HepG2 (cell line): ENCODE data around the gene PLP1. TPM values are rescaled to one million over a fixed set of nuclear protein-coding genes. Genes with fewer than 3 reads are reported as not detected.

Experiments used
- ATAC-seq: fragments of 200-7000 bp; cut with Tn5 transposase; 3 replicates; pipeline ENCODE4 v1.9.1; 2020; ENCODE audit warnings: mild to moderate bottlenecking, moderate library complexity
- BruUV-seq: library from RNA; stranded (reverse); fragments of 400-500 nt; replicated peaks from 2 replicates; lab custom pipeline; 2021; lab: Mats Ljungman, UMichigan
- CTCF ChIA-PET: fragments of 300-600 bp; formaldehyde crosslinking; extraction: SDS; loops from one replicate; lab custom pipeline; 2021; ENCODE audit warnings: low total read pairs, inconsistent platforms, low intra/inter-chr PET ratio; lab: Yijun Ruan, JAX
- POLR2A ChIA-PET: fragments of 350-600 bp; sonication (Branson Sonifier 250); formaldehyde crosslinking; loops from one replicate; lab custom pipeline; 2020; ENCODE audit warnings: antibody characterized with exemption, inconsistent platforms; lab: Yijun Ruan, JAX
- DNase-seq: peaks from one replicate; pipeline ENCODE4 v3.0.0-alpha.2; 2015; ENCODE audit warnings: low spot score
- FAIRE-seq: peaks from 3 replicates; lab custom pipeline; 2011; peaks lifted over from hg19 to GRCh38; lab: Jason Lieb, UNC
- H2AFZ ChIP-seq: one replicate; pipeline ENCODE4 v1.6.1; 2011; ENCODE audit warnings: low read length, inconsistent platforms
- H3K27ac ChIP-seq: fragments of 300-600 bp; 3 replicates; pipeline ENCODE4 v1.8.0; 2011; ENCODE audit warnings: mixed run types, mild to moderate bottlenecking, mixed read lengths, low read length, inconsistent platforms; ENCODE audit not compliant: insufficient read depth; ENCODE audit errors: extremely low read length
- H3K27me3 ChIP-seq, 2 experiments: fragments of 200-600 bp in 1 of 2; 2 replicates in 1 of 2; 3 replicates in 1 of 2; pipeline versions ENCODE4 v1.6.0 to v1.8.0; 2011; ENCODE audit warnings: low read length in 2 of 2, mild to moderate bottlenecking in 2 of 2, moderate library complexity in 2 of 2, inconsistent platforms in 1 of 2; ENCODE audit not compliant: insufficient read depth in 2 of 2, control insufficient read depth in 1 of 2
- H3K36me3 ChIP-seq, 2 experiments: fragments of 200-600 bp in 1 of 2; replicated peaks in 1 of 2; 2 replicates in 1 of 2; 3 replicates in 1 of 2; pipeline versions ENCODE4 v1.5.1 to v1.8.0; 2011; ENCODE audit warnings: low read length in 2 of 2, inconsistent platforms in 1 of 2; ENCODE audit not compliant: insufficient read depth in 2 of 2, control insufficient read depth in 1 of 2
- H3K4me1 ChIP-seq: 2 replicates; pipeline ENCODE4 v1.5.1; 2012; ENCODE audit warnings: low read length, inconsistent platforms; ENCODE audit not compliant: insufficient read depth
- H3K4me2 ChIP-seq: 2 replicates; pipeline ENCODE4 v1.6.0; 2011; ENCODE audit warnings: low read depth, low read length, inconsistent platforms
- H3K4me3 ChIP-seq, 3 experiments: fragments of 200-600 bp in 1 of 3; sonication (generic), shearing (Covaris generic) in 1 of 3; replicated peaks in 1 of 3; 2 replicates each; pipeline ENCODE4 v1.5.1; 2011 to 2016; ENCODE audit warnings: low read length in 3 of 3, inconsistent platforms in 2 of 3, low read depth in 2 of 3, mild to moderate bottlenecking in 2 of 3, control low read depth in 1 of 3, mixed read lengths in 1 of 3; ENCODE audit not compliant: insufficient read depth in 1 of 3
- H3K79me2 ChIP-seq: one replicate; pipeline ENCODE4 v1.6.1; 2011; ENCODE audit warnings: low read length, inconsistent platforms; ENCODE audit not compliant: insufficient read depth
- H3K9ac ChIP-seq: 2 replicates; pipeline ENCODE4 v1.6.0; 2011; ENCODE audit warnings: mild to moderate bottlenecking, low read depth, low read length, inconsistent platforms; ENCODE audit not compliant: insufficient read depth
- H3K9me3 ChIP-seq: 2 replicates; pipeline ENCODE4 v1.5.1; 2012; ENCODE audit warnings: mild to moderate bottlenecking, low read length
- H4K20me1 ChIP-seq: 2 replicates; pipeline ENCODE4 v1.6.0; 2011; ENCODE audit warnings: inconsistent platforms, mild to moderate bottlenecking, low read length, moderate library complexity; ENCODE audit not compliant: insufficient read depth
- ATAD3A ChIP-seq: sonication (generic); formaldehyde crosslinking; IDR thresholded peaks from 2 replicates; pipeline ENCODE4 v1.4.0; 2020; ENCODE audit warnings: missing genetic modification reagents
- KAT8 ChIP-seq: IDR thresholded peaks from 2 replicates; pipeline ENCODE4 v1.6.1; 2016; ENCODE audit warnings: missing genetic modification reagents, missing compliant biosample characterization
- SKIL ChIP-seq: sonication (generic); formaldehyde crosslinking; IDR thresholded peaks from 2 replicates; pipeline ENCODE4 v1.8.0; 2022; ENCODE audit warnings: missing genetic modification reagents, mild to moderate bottlenecking, moderate library complexity, borderline replicate concordance
- SMAD1 ChIP-seq: sonication (generic); formaldehyde crosslinking; IDR thresholded peaks from 2 replicates; pipeline ENCODE4 v1.4.0; 2020; ENCODE audit warnings: missing genetic modification reagents, low read depth, mild to moderate bottlenecking, borderline replicate concordance
- SPEN ChIP-seq: sonication (generic); formaldehyde crosslinking; IDR thresholded peaks from 2 replicates; pipeline ENCODE4 v1.5.1; 2020; ENCODE audit warnings: low read depth, mild to moderate bottlenecking, missing genetic modification reagents
- ZNF362 ChIP-seq: sonication (generic); formaldehyde crosslinking; IDR thresholded peaks from 2 replicates; pipeline ENCODE4 v1.4.0; 2020; ENCODE audit warnings: missing genetic modification reagents, mild to moderate bottlenecking, borderline replicate concordance
- ZNF414 ChIP-seq: sonication (generic); formaldehyde crosslinking; IDR thresholded peaks from 2 replicates; pipeline ENCODE4 v1.5.0; 2020; ENCODE audit warnings: missing genetic modification reagents
- ZNF496 ChIP-seq: sonication (generic); formaldehyde crosslinking; IDR thresholded peaks from 2 replicates; pipeline ENCODE4 v1.8.1; 2023; ENCODE audit warnings: mild to moderate bottlenecking, moderate library complexity, missing genetic modification reagents; ENCODE audit not compliant: insufficient replicate concordance
- WGBS: methylation state at CpG from one replicate; pipeline ENCODE4 v1.1.6; 2017; ENCODE audit warnings: low lambda C conversion rate; 5-methylcytosine and 5-hydroxymethylcytosine counted together
- in situ Hi-C: cut with HindIII; loops from 2 replicates; pipeline ENCODE4 v1.10.0; 2017; ENCODE audit warnings: low pct_unique_long_range_greater_than_20kb; ENCODE audit not compliant: extremely low pct_ligation_motif_present
- intact Hi-C: fragments of 100-400 bp; cut with micrococcal nuclease; formaldehyde crosslinking; loops from one replicate; pipeline ENCODE4 v1.10.0; 2022; ENCODE audit not compliant: unreplicated experiment
- polyA plus RNA-seq, 8 experiments: library from polyadenylated mRNA; depleted of rRNA in 3 of 8; stranded (reverse) in 7 of 8; unstranded in 1 of 8; fragments of >200 nt; fragmentation: Illumina TruSeq in 4 of 8; extraction: Trizol in 4 of 8; gene quantifications; 2 replicates each; pipeline versions ENCODE4 v1.2.1 to v1.2.3, GENCODE V29; 2011 to 2016; ENCODE audit warnings: low read depth in 4 of 8, missing spikeins in 1 of 8, mixed read lengths in 1 of 8; ENCODE audit not compliant: insufficient read depth in 1 of 8
- total RNA-seq, 5 experiments: library from RNA; depleted of rRNA; stranded (reverse); fragments of >200 nt; fragmentation: Illumina TruSeq; extraction: Trizol; gene quantifications; 2 replicates each; pipeline ENCODE4 v1.2.3, GENCODE V29; 2016; ENCODE audit warnings: low read depth in 1 of 5

The PLP1 gene
- total and polyA plus RNA-seq, 2 of the 13 experiments (the other 11 are each of a cell fraction or from before 2014, with no cell fraction given), result 0.15 to 0.27 TPM

GRCh38 chrX:103734125-103734760 is 42.4 kb upstream of the PLP1 start:
- no peak for TF ChIP-seq SPEN
- TF ChIP-seq ZNF362 (CRISPR knock-in tag), result no peak
- no peak for TF ChIP-seq ZNF496
- TF ChIP-seq SKIL, result no peak
- no peak for TF ChIP-seq ZNF414 (CRISPR knock-in tag)
- TF ChIP-seq KAT8 (CRISPR knock-in tag), result no peak
- TF ChIP-seq SMAD1 (CRISPR knock-in tag), result no peak
- TF ChIP-seq ATAD3A, result no peak
- TF ChIP-seq, all 625 proteins: peak for 0
- Histone ChIP-seq H3K27ac (no peak overlapping the region), H3K9ac (no peak overlapping the region), H2AFZ (no peak overlapping the region), H3K79me2 (no peaks in the 10 kb centered on the region), H4K20me1 (no peaks in the 10 kb centered on the region), H3K27me3 (peaks cover 1 to 3% of the 10 kb centered on the region in 2 experiments; a peak in 2 of 5 replicates), H3K4me3 (no peak overlapping the region), H3K9me3 (no peaks in the 10 kb centered on the region), H3K4me1 (no peaks in the 10 kb centered on the region), H3K4me2 (no peak overlapping the region), H3K36me3 (no peaks in the 10 kb centered on the region)
- DNase-seq (no peak), FAIRE-seq (no peak), ATAC-seq (no peak)
- in situ Hi-C loops (no loop called here), intact Hi-C loops (no loop called here)
- CTCF ChIA-PET, result no interaction called here
- no TSS peak for BruUV-seq
- POLR2A ChIA-PET, result no interaction called here
- WGBS, result 0% methylated on average over 4 of the region's 4 CpGs
